ENCODE data around the gene RRAS2. TPM values are rescaled to one million over a fixed set of nuclear protein-coding genes. Genes with fewer than 3 reads are reported as not detected.

RRAS2 gene
- polyA plus RNA-seq, 3 donors = 0.19 to 0.31 TPM; not detected in 1

- Histone ChIP-seq H3K9me3 (replicated peaks in 1 of 2; ENCODE audit: control insufficient read depth in 1 of 2, insufficient read depth in 1 of 2, low read length in 2 of 2) (peaks cover 0 to 10% of the 10 kb centered on the region in 2 donors), H3K4me2 (replicated peaks; ENCODE audit: extremely low read depth, low read length, poor library complexity, severe bottlenecking) (no peak overlapping the region), H3K4me3 (replicated peaks in 1 of 3; ENCODE audit: low read depth in 2 of 3, low read length in 3 of 3) (no peak overlapping the region), H3K36me3 (replicated peaks in 1 of 2; ENCODE audit: control insufficient read depth in 1 of 2, insufficient read depth in 2 of 2, low read length in 2 of 2) (no peaks in the 10 kb centered on the region), H4K20me1 (ENCODE audit: insufficient read depth, low read length) (no peaks in the 10 kb centered on the region), H3K27me3 (ENCODE audit: control insufficient read depth in 2 of 2, insufficient read depth in 2 of 2, low read length in 2 of 2) (peaks cover 38 to 46% of the 10 kb centered on the region in 2 donors), H3K4me1 (ENCODE audit: control insufficient read depth in 1 of 2, insufficient read depth in 2 of 2, low read length in 2 of 2) (peaks cover 5 to 13% of the 10 kb centered on the region in 2 donors), H3K27ac (ENCODE audit: low read depth in 1 of 2, low read length in 2 of 2) (no peak overlapping the region), H2AFZ (ENCODE audit: insufficient read depth, low read depth, low read length, poor library complexity, severe bottlenecking) (no peak overlapping the region), H3K79me2 (ENCODE audit: insufficient read depth, low read length) (no peaks in the 10 kb centered on the region), H3K9ac (ENCODE audit: insufficient read depth, low read length, poor library complexity, severe bottlenecking) (no peak overlapping the region)
- no peak for DNase-seq
- Mint-ChIP-seq H3K27me3 (ENCODE audit: low read depth in 3 of 3) (peaks cover 48 to 69% (median 60%) of the 10 kb centered on the region in 3 donors), H3K9me3 (peaks cover 0 to 7% (median 2%) of the 10 kb centered on the region in 7 donors), H3K36me3 (no peaks in the 10 kb centered on the region), H3K4me3 (peak overlapping the region in 1 of 2 donors; percentile 70), H3K4me1 (peaks cover 8% of the 10 kb centered on the region), H3K27ac (no peak overlapping the region)
- TF ChIP-seq CTCF (IDR thresholded peaks at IDR 0.05) = no peak
- intact Hi-C loops (cut with micrococcal nuclease) = no loop called here
- 89% methylated on average over 5 of the region's 5 CpGs for WGBS (ENCODE audit: insufficient coverage)
These were observed 583 bp upstream of the RRAS2 start for GRCh38 chr11:14359501-14360031.

GRCh38 chr11:14357881-14358728 lies 878 bp downstream of the RRAS2 start:
- peaks cover 38 to 46% of the 10 kb centered on the region in 2 donors for H3K27me3 ChIP-seq (ENCODE audit: control insufficient read depth in 2 of 2, insufficient read depth in 2 of 2, low read length in 2 of 2)
- peaks cover 0 to 10% of the 10 kb centered on the region in 2 donors for H3K9me3 ChIP-seq (replicated peaks in 1 of 2; ENCODE audit: control insufficient read depth in 1 of 2, insufficient read depth in 1 of 2, low read length in 2 of 2)
- H2AFZ ChIP-seq (ENCODE audit: insufficient read depth, low read depth, low read length, poor library complexity, severe bottlenecking) = peak overlapping the region; percentile 63
- H4K20me1 ChIP-seq (ENCODE audit: insufficient read depth, low read length) = no peaks in the 10 kb centered on the region
- peak overlapping the region; percentile 68 for H3K4me2 ChIP-seq (replicated peaks; ENCODE audit: extremely low read depth, low read length, poor library complexity, severe bottlenecking)
- no peak for TF ChIP-seq CTCF (IDR thresholded peaks at IDR 0.05)
- Mint-ChIP-seq H3K4me1 (peaks cover 8% of the 10 kb centered on the region), H3K36me3 (no peaks in the 10 kb centered on the region), H3K9me3 (peaks cover 0 to 8% (median 2%) of the 10 kb centered on the region in 7 donors), H3K27ac (peak overlapping the region in 2 of 7 donors; percentile 15 to 70), H3K4me3 (peak overlapping the region; percentile 70 to 89), H3K27me3 (ENCODE audit: low read depth in 3 of 3) (peaks cover 50 to 70% (median 55%) of the 10 kb centered on the region in 3 donors)
- under 1% methylated on average over 63 of the region's 73 CpGs for WGBS (ENCODE audit: insufficient coverage)
- no peak for DNase-seq
- H3K4me1 ChIP-seq (ENCODE audit: control insufficient read depth in 1 of 2, insufficient read depth in 2 of 2, low read length in 2 of 2) = peaks cover 5 to 13% of the 10 kb centered on the region in 2 donors
- no peaks in the 10 kb centered on the region for H3K79me2 ChIP-seq (ENCODE audit: insufficient read depth, low read length)
- intact Hi-C loops (cut with micrococcal nuclease) = no loop called here
- H3K4me3 ChIP-seq (replicated peaks in 1 of 3; ENCODE audit: low read depth in 2 of 3, low read length in 3 of 3) = peak overlapping the region in 2 of 3 experiments; percentile 28 to 56
- H3K27ac ChIP-seq (ENCODE audit: low read depth in 1 of 2, low read length in 2 of 2) = no peak overlapping the region
- no peaks in the 10 kb centered on the region for H3K36me3 ChIP-seq (replicated peaks in 1 of 2; ENCODE audit: control insufficient read depth in 1 of 2, insufficient read depth in 2 of 2, low read length in 2 of 2)
- no peak overlapping the region for H3K9ac ChIP-seq (ENCODE audit: insufficient read depth, low read length, poor library complexity, severe bottlenecking)

Measured in CD14-positive monocyte (primary cell).